GM13976 (cell line): ENCODE data around the gene GNAQ.

Experiments
- DNase-seq: peaks from one replicate; pipeline ENCODE4 v3.0.0; 2012; ENCODE audit warnings: low spot score
- in situ Hi-C: fragments of 300-500 bp; cut with MboI; formaldehyde crosslinking; loops from one replicate; pipeline ENCODE4 v1.12.0; 2022; ENCODE audit warnings: low sequenced_read_pairs, mixed read lengths, inconsistent platforms; ENCODE audit not compliant: unreplicated experiment
- TF ChIP-seq, protein P1 (sequence below): IDR thresholded peaks from 2 replicates; pipeline ENCODE4 v1.5.1; 2012; ENCODE audit warnings: borderline replicate concordance, mild to moderate bottlenecking; ENCODE audit not compliant: insufficient read depth; ENCODE audit errors: extremely low read depth, missing control alignments, control extremely low read depth

Gene GNAQ

DNA sequence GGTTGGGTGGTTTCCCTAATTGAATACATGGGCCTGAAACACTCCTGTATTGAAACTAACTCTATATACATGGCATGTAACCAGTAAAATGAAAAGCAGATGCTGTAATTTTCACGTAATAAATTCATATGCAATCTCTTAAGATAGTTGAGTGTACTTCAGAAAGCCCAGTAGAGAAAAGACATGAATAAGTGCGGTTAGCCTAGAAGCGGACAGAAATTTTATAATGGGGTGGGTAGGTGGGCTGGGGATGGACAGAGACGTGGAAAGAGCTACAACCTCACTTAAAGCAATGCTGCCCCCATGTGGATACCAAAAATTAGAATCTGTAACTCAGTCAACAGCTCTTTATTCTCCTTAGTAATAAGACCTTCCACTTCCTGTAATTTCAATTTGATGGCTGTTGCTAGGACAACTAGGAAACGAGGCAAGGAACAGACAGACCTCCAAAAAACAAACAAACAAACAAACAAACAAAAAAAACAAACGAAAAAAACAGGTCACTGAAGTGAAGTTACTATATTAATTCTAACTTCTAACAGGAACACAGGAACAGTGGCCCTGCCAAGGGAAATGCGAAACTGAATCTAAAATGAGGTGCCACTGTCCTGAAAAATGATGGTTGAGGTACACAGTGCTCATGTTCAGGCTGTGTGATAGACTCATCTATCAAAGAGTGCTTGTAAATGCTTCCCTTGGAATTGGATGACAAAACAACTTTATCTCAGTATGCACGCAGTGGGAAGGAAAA lies 280.1 kb downstream of the GNAQ start:
- in situ Hi-C loops, result loop anchor here (25.0 kb wide), 1 partner anchor 589 kb away; no protein-coding TSS in a partner anchor
- TF ChIP-seq, protein P1, sequence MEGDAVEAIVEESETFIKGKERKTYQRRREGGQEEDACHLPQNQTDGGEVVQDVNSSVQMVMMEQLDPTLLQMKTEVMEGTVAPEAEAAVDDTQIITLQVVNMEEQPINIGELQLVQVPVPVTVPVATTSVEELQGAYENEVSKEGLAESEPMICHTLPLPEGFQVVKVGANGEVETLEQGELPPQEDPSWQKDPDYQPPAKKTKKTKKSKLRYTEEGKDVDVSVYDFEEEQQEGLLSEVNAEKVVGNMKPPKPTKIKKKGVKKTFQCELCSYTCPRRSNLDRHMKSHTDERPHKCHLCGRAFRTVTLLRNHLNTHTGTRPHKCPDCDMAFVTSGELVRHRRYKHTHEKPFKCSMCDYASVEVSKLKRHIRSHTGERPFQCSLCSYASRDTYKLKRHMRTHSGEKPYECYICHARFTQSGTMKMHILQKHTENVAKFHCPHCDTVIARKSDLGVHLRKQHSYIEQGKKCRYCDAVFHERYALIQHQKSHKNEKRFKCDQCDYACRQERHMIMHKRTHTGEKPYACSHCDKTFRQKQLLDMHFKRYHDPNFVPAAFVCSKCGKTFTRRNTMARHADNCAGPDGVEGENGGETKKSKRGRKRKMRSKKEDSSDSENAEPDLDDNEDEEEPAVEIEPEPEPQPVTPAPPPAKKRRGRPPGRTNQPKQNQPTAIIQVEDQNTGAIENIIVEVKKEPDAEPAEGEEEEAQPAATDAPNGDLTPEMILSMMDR, result peak; percentile 14
- DNase-seq, result peak; percentile 17

DNA sequence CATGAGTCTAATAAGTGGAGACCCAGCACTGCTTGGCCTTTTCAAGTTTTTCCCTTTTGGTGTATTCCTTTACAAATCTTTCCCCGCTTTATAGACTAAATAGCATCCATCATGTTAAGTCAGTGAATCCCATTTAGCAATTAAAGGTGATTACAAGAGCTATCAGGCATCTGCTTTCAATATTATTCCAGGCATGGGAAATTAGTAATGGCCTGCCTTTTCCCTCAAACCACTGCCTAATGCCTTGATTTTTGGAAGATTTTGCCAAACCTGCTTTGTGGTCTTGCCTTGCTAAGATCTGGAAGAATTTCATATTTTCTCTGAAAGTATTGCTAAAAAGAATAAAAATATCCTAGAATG lies 280.6 kb downstream of the GNAQ start:
- TF ChIP-seq, protein P1, result no peak
- in situ Hi-C loops, result loop anchor here (25.0 kb wide), 1 partner anchor 589 kb away; no protein-coding TSS in a partner anchor
- DNase-seq, result no peak

DNA sequence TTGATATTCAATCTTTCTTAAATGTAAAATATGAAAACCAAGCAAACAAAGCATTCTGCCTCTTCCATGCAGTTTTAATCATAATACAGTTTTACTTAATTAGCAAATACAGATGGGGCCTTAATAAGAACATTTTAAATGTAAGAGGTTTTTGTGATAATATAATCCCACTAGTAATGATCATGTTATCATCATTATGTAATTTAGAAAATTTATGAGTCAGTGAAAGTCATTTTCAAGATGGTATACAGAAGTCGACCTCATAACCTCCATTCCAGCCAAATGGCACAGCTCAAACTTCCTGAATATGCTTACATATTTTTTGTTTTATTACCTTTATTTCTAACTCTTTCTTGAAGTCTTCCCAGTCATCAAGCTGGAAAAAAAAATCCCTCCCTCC lies 281.3 kb downstream of the GNAQ start:
- no peak for DNase-seq
- in situ Hi-C loops, result loop anchor here (25.0 kb wide), 1 partner anchor 588 kb away; no protein-coding TSS in a partner anchor
- TF ChIP-seq, protein P1, result no peak

DNA sequence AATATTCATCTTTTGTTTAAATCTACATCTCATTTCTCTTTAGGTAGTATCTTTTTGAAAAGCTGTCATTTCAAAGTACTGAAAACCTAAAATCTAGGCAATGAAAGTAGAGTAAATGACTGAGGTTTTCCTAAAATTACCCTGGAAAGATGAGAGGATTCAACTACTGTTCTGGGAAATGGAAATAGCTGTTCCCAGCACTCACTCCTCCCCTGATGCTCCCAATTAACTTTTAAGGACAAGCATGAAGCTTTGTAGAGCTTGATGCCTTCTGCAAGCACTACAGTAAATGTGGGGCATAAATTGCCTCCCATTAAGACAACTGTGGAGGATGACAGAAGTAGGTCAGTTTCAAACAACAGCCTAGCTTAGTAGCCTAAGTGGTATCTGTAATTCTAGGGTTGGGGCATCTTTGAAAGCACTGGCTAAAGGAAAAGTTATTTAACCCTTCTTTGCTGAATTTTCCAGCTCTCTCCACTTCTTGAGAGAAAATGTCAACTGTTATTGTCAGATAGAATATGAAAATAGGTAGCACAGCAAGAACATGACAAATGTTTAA lies 283.3 kb downstream of the GNAQ start:
- in situ Hi-C loops, result loop anchor here (25.0 kb wide), 1 partner anchor 286 kb away; no protein-coding TSS in a partner anchor
- no peak for DNase-seq
- TF ChIP-seq, protein P1, result no peak

DNA sequence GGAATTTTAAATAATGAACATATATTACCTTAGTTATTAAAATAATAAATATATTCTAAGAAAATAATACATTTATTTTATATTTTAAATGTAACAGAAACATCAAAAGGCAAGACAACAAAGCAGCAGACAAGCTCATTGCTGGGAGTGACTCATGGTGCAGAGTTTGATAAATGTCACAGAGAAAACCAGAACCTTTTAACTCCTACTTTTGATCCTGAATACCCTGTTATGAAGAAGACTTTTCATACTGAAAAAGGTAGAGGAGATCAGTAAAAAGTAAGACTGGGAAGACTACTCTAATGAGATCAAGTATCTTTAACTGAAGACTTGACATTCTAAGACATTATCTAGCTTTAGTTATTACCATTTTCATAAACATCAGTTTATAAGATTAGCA lies 284.4 kb downstream of the GNAQ start:
- TF ChIP-seq, protein P1, result no peak
- in situ Hi-C loops, result loop anchor here (25.0 kb wide), 1 partner anchor 285 kb away; no protein-coding TSS in a partner anchor
- DNase-seq, result no peak

DNA sequence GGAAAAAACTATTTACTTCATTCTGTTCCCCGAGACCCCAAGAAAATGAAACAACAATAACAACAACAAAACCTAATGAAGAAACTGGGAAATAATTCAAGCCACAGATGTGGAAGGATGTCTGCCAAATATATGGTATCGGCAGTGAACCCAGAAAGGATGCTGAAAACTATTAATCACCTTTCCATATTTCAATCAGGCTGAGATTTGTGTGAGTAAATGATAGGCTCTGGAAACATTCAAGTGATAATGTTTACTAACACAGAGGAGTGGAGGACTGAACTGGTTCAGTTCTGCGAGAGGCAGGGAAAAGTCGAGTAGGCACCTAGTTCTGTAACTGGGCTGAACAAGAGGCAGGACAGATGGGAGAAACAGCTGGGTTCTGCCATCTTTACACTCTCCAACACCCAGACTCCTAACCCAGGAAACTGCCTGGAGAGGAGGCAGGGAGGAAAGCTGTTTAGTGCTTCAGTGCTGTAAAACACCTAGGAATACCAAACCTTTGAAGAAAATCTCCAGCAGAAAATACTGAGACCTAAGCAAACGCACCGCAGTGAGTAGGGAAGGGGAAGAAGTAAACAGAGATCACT lies 286.7 kb downstream of the GNAQ start:
- in situ Hi-C loops, result loop anchor here (25.0 kb wide), 1 partner anchor 283 kb away; no protein-coding TSS in a partner anchor
- TF ChIP-seq, protein P1, result no peak
- no peak for DNase-seq
